ENCODE data around the gene ROBO4.

Gene ROBO4

GRCh38 chr11:124869856-124870387 lies 27.7 kb downstream of the ROBO4 start:
- DNase-seq = no peak

DNA sequence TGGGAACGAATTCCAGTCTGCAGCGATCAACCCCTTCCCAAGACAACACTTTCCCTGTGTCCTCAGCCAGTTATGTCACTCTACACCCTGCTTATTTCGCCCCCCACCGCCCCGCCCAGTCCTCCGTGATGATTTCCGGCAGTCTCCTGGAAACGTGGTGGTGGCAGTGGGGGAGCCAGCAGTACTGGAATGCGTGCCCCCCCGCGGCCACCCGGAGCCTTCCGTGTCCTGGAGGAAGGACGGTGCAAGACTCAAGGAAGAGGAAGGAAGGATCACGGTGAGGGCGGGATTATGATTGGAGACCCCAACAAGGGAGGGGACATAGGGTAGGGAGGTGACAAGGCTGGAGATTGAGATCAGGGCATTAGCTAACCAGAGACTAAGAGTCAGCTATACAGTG lies 28.3 kb downstream of the ROBO4 start:
- DNase-seq = no peak

DNA sequence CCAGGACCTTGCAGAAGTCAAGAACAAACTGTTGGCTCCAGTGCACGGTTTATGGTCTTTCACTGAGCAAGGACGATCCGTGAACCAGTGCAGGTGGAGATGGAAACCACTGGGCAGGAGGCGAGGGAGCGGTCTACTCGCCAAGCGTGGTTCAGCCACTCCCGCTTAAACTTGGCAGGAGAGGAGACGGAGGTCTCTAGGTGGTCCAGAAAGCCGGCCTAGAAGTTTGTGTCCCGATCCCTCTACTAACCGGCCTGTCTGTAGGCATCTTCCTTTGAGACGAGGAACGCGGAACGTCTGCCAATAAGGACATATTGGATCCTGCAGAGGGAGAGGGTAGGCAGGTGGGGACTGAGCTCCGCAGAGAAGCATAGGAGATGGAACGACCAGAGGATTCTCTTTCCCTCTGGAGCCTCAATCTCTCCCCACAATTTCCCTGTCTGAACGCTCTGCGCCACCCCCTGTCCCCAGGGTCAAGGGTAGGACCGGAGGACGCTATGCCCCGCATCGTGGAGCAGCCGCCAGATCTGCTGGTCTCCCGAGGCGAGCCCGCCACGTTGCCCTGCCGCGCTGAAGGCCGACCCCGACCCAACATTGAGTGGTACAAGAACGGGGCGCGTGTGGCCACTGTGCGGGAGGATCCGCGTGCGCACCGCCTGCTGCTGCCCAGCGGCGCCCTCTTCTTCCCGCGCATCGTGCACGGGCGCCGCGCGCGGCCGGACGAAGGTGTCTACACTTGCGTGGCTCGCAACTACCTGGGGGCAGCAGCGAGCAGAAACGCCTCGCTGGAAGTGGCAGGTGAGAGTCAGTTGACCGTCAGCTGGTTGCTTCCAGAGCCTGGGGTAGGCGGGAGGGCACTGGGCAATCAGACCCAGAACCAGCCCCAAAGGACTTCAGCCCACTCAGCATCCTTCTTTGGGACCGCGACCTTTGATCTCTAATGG lies 29.1 kb downstream of the ROBO4 start:
- no peak for DNase-seq

GRCh38 chr11:124867700-124868099 lies 30.0 kb downstream of the ROBO4 start:
- peak; percentile 69 for DNase-seq

DNA sequence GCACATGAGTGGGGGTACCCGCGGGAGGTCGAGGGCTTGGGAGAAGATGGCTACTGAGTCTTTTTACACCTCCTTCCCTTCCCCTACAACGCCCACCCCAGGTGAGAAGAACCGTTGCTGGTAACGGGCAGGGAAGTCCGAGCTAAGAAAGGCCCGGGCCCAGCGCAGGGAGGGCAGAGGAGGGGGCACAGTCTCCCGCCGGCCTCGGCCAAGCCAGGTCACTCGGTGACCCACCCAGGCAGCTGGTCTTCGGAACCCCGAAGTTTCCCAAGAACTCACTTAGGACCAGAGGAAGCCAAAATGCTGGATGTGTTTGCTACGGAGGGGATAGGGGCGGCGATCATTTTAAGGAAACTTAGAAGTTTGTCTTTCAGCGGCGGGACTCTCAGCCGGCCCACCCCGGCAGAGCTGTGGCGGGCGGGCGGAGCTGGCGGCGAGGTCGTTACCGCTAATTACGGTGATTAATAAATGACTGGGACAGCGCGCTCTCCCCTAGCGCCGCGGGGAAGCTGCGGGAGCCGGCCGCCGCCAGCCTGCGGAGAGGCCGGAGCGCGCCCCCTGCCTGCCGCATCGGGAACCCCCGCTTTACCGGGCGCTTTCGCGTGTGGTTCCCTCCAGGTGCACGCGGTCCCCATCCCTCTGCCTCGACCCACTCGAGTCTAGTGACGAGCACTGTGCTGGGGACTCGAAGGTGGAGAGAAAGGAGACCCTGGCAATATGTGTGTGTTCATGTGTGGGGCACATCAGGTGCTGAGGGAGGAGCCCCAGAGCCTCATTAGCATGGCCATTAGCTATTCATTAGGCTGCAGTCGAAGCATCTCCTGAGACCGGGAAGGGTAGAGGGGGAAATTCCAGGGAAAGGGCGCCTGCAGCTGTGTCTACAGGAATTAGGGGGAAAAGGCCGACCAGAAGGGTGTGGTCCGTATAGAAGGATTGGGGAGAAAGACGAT lies 31.5 kb downstream of the ROBO4 start:
- peak; percentile 60 for DNase-seq

GRCh38 chr11:124865181-124865901 lies 32.3 kb downstream of the ROBO4 start, which contains the start of gene ROBO3:
Gene ROBO3 (plus strand): TSS chr11:124865432. CDS start chr11:124865578, 146 bp downstream.
- DNase-seq = peak; percentile 74

- DNase-seq = no peak
Measured at GRCh38 chr11:124864892-124865180, 32.8 kb downstream of the ROBO4 start.

- no peak for DNase-seq
Measured at GRCh38 chr11:124864176-124864891, 33.3 kb downstream of the ROBO4 start.

DNA sequence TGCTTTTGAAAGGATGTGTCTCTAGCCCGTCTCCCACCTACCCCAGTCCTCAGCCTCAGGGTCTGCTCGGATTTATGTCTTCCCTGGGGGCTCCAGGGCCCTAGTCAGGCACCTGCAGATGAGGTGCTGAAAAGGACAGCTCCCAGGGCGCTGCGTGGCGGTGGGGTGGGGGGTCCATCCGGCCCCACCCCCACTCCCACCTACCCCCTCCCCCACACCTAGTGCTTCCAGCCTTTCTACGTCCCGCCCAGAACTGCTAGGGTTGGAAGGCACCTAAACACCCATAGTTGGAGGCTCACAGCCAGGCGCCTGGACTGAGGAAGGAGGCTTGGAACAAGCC lies 33.9 kb downstream of the ROBO4 start:
- no peak for DNase-seq

DNA sequence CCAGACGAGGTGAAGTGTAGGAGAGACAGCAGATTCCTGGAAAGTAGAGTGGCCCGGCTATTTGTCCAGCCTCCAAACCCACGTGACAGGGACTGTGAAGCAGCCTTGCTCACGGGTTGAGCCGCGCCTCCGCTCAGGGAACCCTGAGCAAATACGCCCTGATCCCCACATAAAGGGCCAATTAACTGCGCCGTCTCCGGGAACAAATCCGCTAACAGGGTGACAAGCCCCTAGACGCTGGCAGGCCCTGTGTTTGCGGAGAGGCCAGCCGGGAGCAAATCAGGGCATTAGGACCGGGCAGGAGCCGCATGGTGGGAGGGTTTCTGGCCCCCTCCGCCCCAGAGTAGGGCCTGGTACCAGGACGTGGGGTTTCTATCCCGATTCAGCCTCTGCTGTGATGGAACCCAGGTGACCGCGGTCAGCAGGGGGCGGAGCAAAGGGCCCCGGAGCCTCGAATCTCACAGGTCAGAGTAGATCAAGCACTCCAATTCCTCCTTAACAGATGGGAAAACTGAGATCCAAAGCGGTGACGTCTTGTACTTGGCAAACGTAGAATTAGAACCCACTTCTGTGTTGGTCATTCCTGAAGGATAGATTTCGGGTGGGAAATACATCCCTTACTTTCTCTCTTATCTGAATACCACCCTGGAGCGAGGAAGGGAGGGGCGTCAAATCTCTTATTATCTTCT lies 34.4 kb downstream of the ROBO4 start:
- DNase-seq = peak; percentile 81

DNA sequence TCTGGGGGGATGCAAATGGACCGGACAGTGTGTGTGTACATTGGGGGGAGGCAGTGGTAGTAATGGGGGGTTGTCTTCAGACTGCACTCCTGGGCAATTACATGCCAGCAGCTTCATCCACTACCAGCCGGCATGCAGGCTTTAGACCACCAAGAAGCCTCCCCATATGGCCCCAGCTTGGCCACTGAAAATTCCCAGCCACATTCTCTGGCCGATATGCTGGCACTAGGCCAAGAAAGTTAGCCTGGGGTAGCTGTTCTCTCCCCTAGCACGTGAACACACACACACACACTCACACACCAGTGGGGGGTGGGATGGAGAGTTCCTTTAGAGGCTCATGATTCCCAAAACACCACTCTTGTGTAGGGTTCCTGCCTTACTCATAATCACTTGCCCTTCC lies 36.0 kb downstream of the ROBO4 start:
- DNase-seq = no peak

DNA sequence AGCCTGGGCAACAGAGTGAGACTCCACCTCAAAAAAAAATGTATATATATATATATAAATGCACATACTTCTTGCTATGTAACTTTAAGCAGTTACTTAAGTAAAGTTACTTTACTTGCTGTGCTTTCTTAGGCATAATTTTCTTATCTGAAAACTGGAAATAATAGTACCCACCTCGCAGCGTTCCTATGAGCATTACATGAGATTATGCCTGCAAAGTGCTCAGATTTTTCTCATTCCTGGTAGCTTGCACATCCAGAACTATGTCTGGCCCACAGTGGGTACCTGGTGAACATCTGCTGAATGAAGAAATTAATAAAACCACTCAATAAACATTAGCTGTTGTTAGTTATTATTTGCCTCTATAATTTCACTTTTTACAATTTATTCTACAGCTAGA lies 38.5 kb downstream of the ROBO4 start:
- DNase-seq = no peak

DNA sequence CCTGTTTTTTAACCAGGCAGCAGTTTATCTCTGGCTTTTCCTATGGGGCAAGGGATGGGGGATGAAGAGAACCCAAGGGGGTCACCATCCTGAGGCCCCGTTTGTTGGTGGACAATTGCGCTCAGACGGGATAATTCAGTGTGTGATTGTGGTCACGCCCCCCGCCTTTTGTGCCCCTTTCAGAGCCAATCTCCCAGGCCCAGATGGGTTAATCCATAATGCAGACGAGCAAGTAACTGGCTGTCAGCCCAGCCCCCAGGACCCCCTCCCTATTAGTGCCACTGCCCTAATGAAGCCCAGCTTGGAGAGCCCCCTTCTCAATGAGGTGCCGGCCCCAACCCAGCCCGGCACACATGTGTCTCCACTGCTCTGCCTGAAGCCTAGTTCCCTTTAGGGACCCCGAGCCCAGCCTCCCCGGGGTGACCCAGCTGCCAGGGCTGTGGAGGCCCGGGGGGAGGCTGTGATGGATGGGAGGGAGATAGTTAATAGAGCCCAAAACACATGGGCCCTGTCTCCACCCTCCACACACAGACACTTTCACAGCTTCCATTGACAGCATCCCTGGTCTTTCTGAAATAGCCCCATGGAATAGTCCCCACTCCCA lies 51.5 kb downstream of the ROBO4 start:
- no peak for DNase-seq

GRCh38 chr11:124844664-124845079 lies 53.0 kb downstream of the ROBO4 start:
- DNase-seq = no peak

DNA sequence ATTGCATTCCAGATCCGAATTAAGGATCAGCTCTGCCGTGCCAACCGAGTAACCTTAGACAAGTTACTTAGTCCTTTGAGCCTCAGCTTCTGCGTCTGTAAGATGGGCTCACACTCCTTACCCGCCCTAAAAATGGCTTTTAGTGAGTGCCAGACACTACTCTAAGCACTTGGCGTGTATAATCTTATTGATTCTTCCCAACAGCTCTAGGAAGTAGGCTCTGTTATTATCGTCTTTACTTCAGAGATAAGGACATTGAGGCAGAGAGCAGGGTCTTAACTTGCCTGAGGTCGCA lies 54.1 kb downstream of the ROBO4 start:
- peak; percentile 34 for DNase-seq

GRCh38 chr11:124842305-124842704 lies 55.4 kb downstream of the ROBO4 start:
- DNase-seq = no peak

DNA sequence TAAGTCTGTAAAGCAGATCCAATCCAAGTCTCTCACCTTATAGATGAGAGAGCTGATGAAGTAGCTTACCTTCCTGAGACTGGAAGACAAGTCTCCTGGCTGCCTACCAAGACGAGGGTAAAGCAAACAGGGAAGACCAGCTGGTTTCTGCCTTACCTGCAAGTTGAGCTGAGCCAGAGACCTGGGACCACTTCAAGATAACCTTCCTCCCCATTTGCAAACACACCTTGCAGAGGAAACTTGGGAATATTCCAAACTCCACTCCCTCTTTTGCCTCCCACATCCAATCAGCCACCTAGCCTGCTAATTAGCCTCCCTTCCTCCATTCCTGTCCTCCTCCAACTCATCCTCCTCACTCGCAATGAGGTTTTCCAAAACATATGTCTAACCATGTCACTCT lies 55.8 kb downstream of the ROBO4 start:
- no peak for DNase-seq

DNA sequence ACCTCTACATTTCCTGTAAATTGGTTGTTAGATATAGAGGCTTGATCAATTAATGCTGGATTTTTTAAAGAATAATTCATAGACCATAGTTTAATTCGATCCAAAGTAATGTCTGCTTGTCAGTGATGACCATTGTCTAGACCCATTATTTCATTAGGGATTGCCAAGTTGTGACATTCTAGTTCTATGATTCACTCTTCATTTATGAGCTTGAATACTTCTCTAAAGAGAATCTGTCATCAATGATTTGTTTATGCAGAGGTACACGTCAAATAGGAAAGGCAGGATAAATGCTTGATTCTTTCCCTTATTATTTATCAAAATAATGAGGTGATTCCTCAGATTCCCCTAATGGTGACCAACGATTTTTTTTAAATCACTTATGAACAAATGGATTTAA lies 56.5 kb downstream of the ROBO4 start:
- no peak for DNase-seq

GRCh38 chr11:124840666-124841065 lies 57.0 kb downstream of the ROBO4 start:
- DNase-seq = no peak

- DNase-seq = no peak
Measured at GRCh38 chr11:124839972-124840621, 57.6 kb downstream of the ROBO4 start.

Measured in NCI-H82 (cell line).